Measurements from ENCODE around the gene MAP2K1.
"Not testable (repeated sequence)": the region's sequence is repeated elsewhere in the genome, so short reads cannot be mapped to it uniquely, and the experiment has no call there.

Gene MAP2K1

GRCh38 chr15:66474963-66475362 is 88.3 kb downstream of the MAP2K1 start:
- no peak for DNase-seq

GRCh38 chr15:66476535-66476934 is 89.8 kb downstream of the MAP2K1 start:
- DNase-seq: peak in 4 of 58 donors; percentile 13 to 50 (median 32)

- DNase-seq: peak in 41 of 58 donors; percentile 6 to 86 (median 34)
Observed at GRCh38 chr15:66477011-66477410, 90.3 kb downstream of the MAP2K1 start.

GRCh38 chr15:66480267-66480666 is 93.6 kb downstream of the MAP2K1 start:
- DNase-seq: no peak

- DNase-seq: no peak
Observed at GRCh38 chr15:66481107-66481856, 94.6 kb downstream of the MAP2K1 start.

GRCh38 chr15:66482539-66482938 is 95.8 kb downstream of the MAP2K1 start:
- DNase-seq: peak in 17 of 58 donors; percentile 12 to 69 (median 25)

- DNase-seq: no peak
Observed at GRCh38 chr15:66483131-66483566, 96.4 kb downstream of the MAP2K1 start.

GRCh38 chr15:66484539-66485112 is 97.9 kb downstream of the MAP2K1 start:
- no peak for DNase-seq

GRCh38 chr15:66486887-66487286 is 100.2 kb downstream of the MAP2K1 start:
- DNase-seq: no peak

GRCh38 chr15:66488525-66488924 is 101.8 kb downstream of the MAP2K1 start:
- no peak for DNase-seq

GRCh38 chr15:66489179-66489791 is 102.6 kb downstream of the MAP2K1 start:
- no peak for DNase-seq

- no peak for DNase-seq
Observed at GRCh38 chr15:66491846-66492245, 105.1 kb downstream of the MAP2K1 start.

GRCh38 chr15:66494262-66494661 is 107.5 kb downstream of the MAP2K1 start:
- no peak for DNase-seq

GRCh38 chr15:66496951-66497501 is 110.3 kb downstream of the MAP2K1 start:
- no peak for DNase-seq

- DNase-seq: peak; percentile 60 to 98 (median 89)
Observed at GRCh38 chr15:66497502-66498455, 111.1 kb downstream of the MAP2K1 start, which contains the start of gene SNAPC5. SNAPC5 (minus strand) TSS chr15:66497762; CDS start chr15:66497731, 31 bp downstream.

GRCh38 chr15:66498501-66499386 is 112.0 kb downstream of the MAP2K1 start:
- no peak for DNase-seq

- DNase-seq: not testable (repeated sequence)
Observed at GRCh38 chr15:66500346-66500745, 113.6 kb downstream of the MAP2K1 start.

GRCh38 chr15:66502491-66502890 is 115.8 kb downstream of the MAP2K1 start:
- peak in 9 of 58 donors; percentile 2 to 25 (median 6) for DNase-seq

GRCh38 chr15:66503041-66503648 is 116.4 kb downstream of the MAP2K1 start:
- DNase-seq: not testable (repeated sequence)
